ENCODE data around the gene DOCK1.

Gene DOCK1

GRCh38 chr10:126948355-126949160 lies 43.3 kb downstream of the DOCK1 start:
- DNase-seq (ENCODE audit: extremely low read depth in 1 of 2, low read depth in 1 of 2), result no peak

- no peak for DNase-seq (ENCODE audit: extremely low read depth in 1 of 2, low read depth in 1 of 2)
These were observed 43.9 kb downstream of the DOCK1 start for GRCh38 chr10:126949161-126949503.

GRCh38 chr10:126950401-126951105 lies 45.3 kb downstream of the DOCK1 start:
- DNase-seq (ENCODE audit: extremely low read depth in 1 of 2, low read depth in 1 of 2), result no peak

GRCh38 chr10:126953886-126954285 lies 48.7 kb downstream of the DOCK1 start:
- DNase-seq (ENCODE audit: extremely low read depth in 1 of 2, low read depth in 1 of 2), result no peak

- DNase-seq (ENCODE audit: extremely low read depth in 1 of 2, low read depth in 1 of 2), result no peak
These were observed 50.2 kb downstream of the DOCK1 start for GRCh38 chr10:126955396-126955795.

GRCh38 chr10:126955934-126956711 lies 50.9 kb downstream of the DOCK1 start:
- no peak for DNase-seq (ENCODE audit: extremely low read depth in 1 of 2, low read depth in 1 of 2)

- DNase-seq (ENCODE audit: extremely low read depth in 1 of 2, low read depth in 1 of 2), result no peak
These were observed 51.5 kb downstream of the DOCK1 start for GRCh38 chr10:126956712-126957108.

- DNase-seq (ENCODE audit: extremely low read depth in 1 of 2, low read depth in 1 of 2), result no peak
These were observed 51.9 kb downstream of the DOCK1 start for GRCh38 chr10:126957111-126957510.

- no peak for DNase-seq (ENCODE audit: extremely low read depth in 1 of 2, low read depth in 1 of 2)
These were observed 54.2 kb downstream of the DOCK1 start for GRCh38 chr10:126959431-126959830.

- DNase-seq (ENCODE audit: extremely low read depth in 1 of 2, low read depth in 1 of 2), result no peak
These were observed 54.9 kb downstream of the DOCK1 start for GRCh38 chr10:126959906-126960685.

GRCh38 chr10:126963354-126963753 lies 58.1 kb downstream of the DOCK1 start:
- DNase-seq (ENCODE audit: extremely low read depth in 1 of 2, low read depth in 1 of 2), result no peak

- DNase-seq (ENCODE audit: extremely low read depth in 1 of 2, low read depth in 1 of 2), result no peak
These were observed 59.0 kb downstream of the DOCK1 start for GRCh38 chr10:126964190-126964589.

- DNase-seq (ENCODE audit: extremely low read depth in 1 of 2, low read depth in 1 of 2), result no peak
These were observed 61.7 kb downstream of the DOCK1 start for GRCh38 chr10:126966938-126967337.

- no peak for DNase-seq (ENCODE audit: extremely low read depth in 1 of 2, low read depth in 1 of 2)
These were observed 64.1 kb downstream of the DOCK1 start for GRCh38 chr10:126969310-126969709.

GRCh38 chr10:126972635-126973414 lies 67.6 kb downstream of the DOCK1 start:
- DNase-seq (ENCODE audit: extremely low read depth in 1 of 2, low read depth in 1 of 2), result no peak

GRCh38 chr10:126975221-126975620 lies 70.0 kb downstream of the DOCK1 start:
- DNase-seq (ENCODE audit: extremely low read depth in 1 of 2, low read depth in 1 of 2), result no peak

GRCh38 chr10:126977216-126977615 lies 72.0 kb downstream of the DOCK1 start:
- no peak for DNase-seq (ENCODE audit: extremely low read depth in 1 of 2, low read depth in 1 of 2)

GRCh38 chr10:126979311-126979710 lies 74.1 kb downstream of the DOCK1 start:
- DNase-seq (ENCODE audit: extremely low read depth in 1 of 2, low read depth in 1 of 2), result no peak

- DNase-seq (ENCODE audit: extremely low read depth in 1 of 2, low read depth in 1 of 2), result no peak
These were observed 88.0 kb downstream of the DOCK1 start for GRCh38 chr10:126993208-126993607.
